HG03039 (cell line): ENCODE data around the gene ADAP1.
A peak's percentile ranks its signal among the peaks of the same experiment; 100 is the strongest.
"Not testable (repeated sequence)": the region's sequence is repeated elsewhere in the genome, so short reads cannot be mapped to it uniquely, and the experiment has no call there.

Experiments used
- ATAC-seq: cut with Tn5 transposase; IDR thresholded peaks from one replicate; pipeline ENCODE4 v1.9.1; 2021; ENCODE audit warnings: mild to moderate bottlenecking, moderate library complexity; ENCODE audit not compliant: unreplicated experiment

Gene ADAP1

GRCh38 chr7:975702-976473 lies 21.4 kb upstream of the ADAP1 start:
- ATAC-seq: no peak

DNA sequence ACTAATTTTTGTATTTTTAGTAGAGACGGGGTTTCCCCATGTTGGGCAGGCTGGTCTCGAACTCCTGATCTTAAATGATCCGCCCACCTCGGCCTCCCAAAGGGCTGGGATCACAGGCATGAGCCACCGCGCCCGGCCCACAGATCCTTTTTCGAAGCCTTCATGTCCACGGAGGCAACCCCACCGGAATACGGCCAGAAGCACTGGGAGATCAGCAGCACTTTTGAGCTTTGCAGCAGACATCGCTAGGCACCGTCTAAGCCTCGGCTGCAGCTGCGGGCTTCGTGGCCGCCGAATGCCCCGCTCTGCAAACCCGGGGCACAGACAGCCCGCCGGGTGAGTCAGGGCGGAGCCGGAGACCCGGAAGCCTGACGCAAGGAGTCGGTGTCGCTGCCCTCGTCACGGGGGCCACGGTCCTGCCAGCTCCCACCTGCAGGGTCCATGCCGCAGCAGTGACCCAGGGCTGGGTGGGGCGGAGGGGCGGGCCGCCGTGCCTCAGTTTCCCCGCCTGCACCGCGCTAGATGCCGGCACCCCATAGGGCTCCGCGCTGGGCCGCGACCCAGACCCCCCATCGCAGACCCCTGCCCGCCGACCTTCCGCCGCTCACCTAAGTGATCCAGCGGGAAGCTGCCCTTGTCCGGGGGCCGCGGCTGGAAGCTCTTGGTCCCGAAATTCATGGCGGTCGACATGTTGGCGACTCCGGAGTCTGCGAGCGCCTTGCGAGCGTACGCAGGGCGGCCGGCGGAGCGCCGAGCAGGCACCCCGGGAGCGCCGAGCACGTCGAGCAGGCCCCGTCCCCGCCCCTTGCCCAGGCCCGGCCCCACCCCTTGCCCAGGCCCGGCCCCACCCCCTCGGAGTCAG lies 20.6 kb upstream of the ADAP1 start, which contains the start of gene COX19:
Gene COX19, minus strand, starts transcription at position 730 of the 862 bp plus-strand sequence. Its CDS starts 40 bp downstream, at position 690.
- peak; percentile 65 for ATAC-seq

GRCh38 chr7:974172-974571 lies 19.7 kb upstream of the ADAP1 start:
- no peak for ATAC-seq

DNA sequence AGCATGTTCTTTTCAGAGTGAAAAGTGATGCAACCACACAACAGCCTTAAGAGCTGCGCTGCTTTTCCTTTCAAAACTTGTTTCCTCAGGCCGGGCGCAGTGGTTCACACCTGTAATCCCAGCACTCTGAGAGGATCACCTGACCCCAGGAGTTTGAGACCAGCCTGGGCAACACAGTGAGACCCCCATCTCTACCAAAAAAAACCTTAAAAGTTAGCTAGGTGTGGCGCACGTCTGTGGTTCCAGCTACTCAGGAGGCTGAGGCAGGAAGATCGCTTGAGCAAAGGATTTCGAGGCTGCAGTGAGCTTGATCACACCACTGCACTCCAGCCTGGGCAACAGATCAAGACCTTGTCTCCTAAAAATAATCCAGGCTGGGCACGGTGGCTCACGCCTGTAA lies 18.8 kb upstream of the ADAP1 start:
- ATAC-seq: no peak

DNA sequence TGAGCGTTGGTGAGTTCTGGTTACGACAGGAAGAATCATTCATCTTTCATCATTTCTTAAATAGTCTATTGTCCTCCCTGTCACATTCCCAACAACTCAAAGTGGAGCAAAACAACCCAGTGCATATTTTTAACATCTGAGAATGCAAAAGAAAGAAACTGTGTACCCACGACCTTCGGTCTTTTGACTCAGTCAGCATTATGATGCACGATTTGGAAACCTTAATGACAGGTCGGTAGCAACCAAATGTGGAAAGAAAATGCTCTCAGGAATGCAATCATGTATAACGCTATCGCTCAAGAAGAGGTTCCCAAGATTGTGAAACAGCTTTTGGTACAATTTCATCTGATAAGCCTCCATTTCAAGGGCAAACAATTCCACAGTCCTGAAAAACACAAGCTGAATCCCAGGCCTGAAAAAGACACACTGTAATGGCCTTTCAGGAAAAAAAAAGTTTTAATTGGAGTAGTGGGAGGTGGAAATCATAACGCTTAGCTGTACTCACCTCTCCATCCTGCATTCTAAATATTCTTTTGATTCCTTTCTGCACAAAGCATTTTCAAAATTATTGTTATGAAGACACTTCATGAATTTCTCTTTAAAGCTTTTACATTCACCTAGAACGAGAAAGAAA lies 18.3 kb upstream of the ADAP1 start:
- ATAC-seq: no peak

DNA sequence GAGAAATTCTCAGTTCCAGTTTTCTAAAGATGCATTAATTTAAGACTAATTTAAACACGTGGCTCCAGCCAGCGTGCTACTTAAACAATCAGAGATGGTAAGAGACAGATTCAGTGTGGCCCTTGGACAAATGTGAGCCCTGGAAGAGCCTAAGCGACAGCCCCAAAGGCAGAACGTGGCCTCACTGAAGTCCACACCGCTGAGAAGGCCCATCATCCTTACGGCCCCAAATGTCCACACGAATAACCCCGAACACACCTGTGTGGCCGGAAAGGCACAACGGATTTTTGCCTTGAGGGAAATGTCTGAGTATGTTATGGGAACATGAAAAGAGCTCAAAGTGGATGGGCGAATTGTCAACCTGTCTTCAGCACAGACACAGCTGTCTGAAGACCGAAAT lies 17.6 kb upstream of the ADAP1 start:
- ATAC-seq: no peak

- no peak for ATAC-seq
Observed at GRCh38 chr7:970744-971143, 16.3 kb upstream of the ADAP1 start.

GRCh38 chr7:969403-969802 lies 14.9 kb upstream of the ADAP1 start:
- ATAC-seq: no peak

GRCh38 chr7:968205-969105 lies 14.0 kb upstream of the ADAP1 start:
- no peak for ATAC-seq

GRCh38 chr7:967361-968082 lies 13.0 kb upstream of the ADAP1 start:
- ATAC-seq: no peak

- no peak for ATAC-seq
Observed at GRCh38 chr7:966291-967069, 12.0 kb upstream of the ADAP1 start.

- no peak for ATAC-seq
Observed at GRCh38 chr7:964401-965231, 10.1 kb upstream of the ADAP1 start.

GRCh38 chr7:963236-964078 lies 9.0 kb upstream of the ADAP1 start:
- no peak for ATAC-seq

- ATAC-seq: no peak
Observed at GRCh38 chr7:962401-963081, 8.1 kb upstream of the ADAP1 start.

- no peak for ATAC-seq
Observed at GRCh38 chr7:961546-962400, 7.3 kb upstream of the ADAP1 start.

- ATAC-seq: not testable (repeated sequence)
Observed at GRCh38 chr7:960972-961371, 6.5 kb upstream of the ADAP1 start.
